ENCODE data around the gene MKX. TPM values are rescaled to one million over a fixed set of nuclear protein-coding genes. Genes with fewer than 3 reads are reported as not detected.

The MKX gene
- total and polyA plus RNA-seq, 7 donors: 0.01 to 0.24 (median 0.07) TPM; not detected in 1

GRCh38 chr10:27743012-27743876, 2.4 kb downstream of the MKX start:
- H3K4me3 ChIP-seq: peak overlapping the region; percentile 75
- H3K27me3 ChIP-seq (ENCODE audit: insufficient read depth in 3 of 3, low read length in 2 of 3): peaks cover 0 to 67% (median 34%) of the 10 kb centered on the region in 3 donors
- H3K4me1 ChIP-seq: peaks cover 22% of the 10 kb centered on the region
- H3K27ac ChIP-seq: peak overlapping the region; percentile 37
- TF ChIP-seq CTCF (IDR thresholded peaks at IDR 0.05): no peak
- no peaks in the 10 kb centered on the region for H3K9me3 ChIP-seq
- ATAC-seq (peak; percentile 16 to 51 (median 24)), DNase-seq (peak; percentile 30 to 66)
- H3K36me3 ChIP-seq (ENCODE audit: insufficient read depth in 1 of 2, low read depth in 1 of 2): no peaks in the 10 kb centered on the region
- intact Hi-C loops (cut with DNase I): loop anchor here (5.0 to 10.0 kb wide), 3 partner anchors 429 to 642 kb away; no protein-coding TSS in a partner anchor
- WGBS, 3 donors: 0 to 2% (median 1%) methylated on average over 69 to 75 of the region's 75 CpGs

- peak overlapping the region; percentile 75 for H3K4me3 ChIP-seq
- H3K27me3 ChIP-seq (ENCODE audit: insufficient read depth in 3 of 3, low read length in 2 of 3): peaks cover 0 to 59% (median 34%) of the 10 kb centered on the region in 3 donors
- WGBS, 3 donors: 1% methylated on average over 65 to 75 of the region's 75 CpGs
- no peaks in the 10 kb centered on the region for H3K36me3 ChIP-seq (ENCODE audit: insufficient read depth in 1 of 2, low read depth in 1 of 2)
- TF ChIP-seq CTCF (IDR thresholded peaks at IDR 0.05): peak; percentile 77
- peak; percentile 85 to 86 for DNase-seq
- ATAC-seq: peak; percentile 87 to 92 (median 90)
- H3K9me3 ChIP-seq: no peaks in the 10 kb centered on the region
- intact Hi-C loops (cut with DNase I): loop anchor here (1.0 to 10.0 kb wide), 4 partner anchors 430 to 642 kb away; no protein-coding TSS in a partner anchor
- H3K4me1 ChIP-seq: peaks cover 22% of the 10 kb centered on the region
- peak overlapping the region; percentile 37 for H3K27ac ChIP-seq
These were observed 3.2 kb downstream of the MKX start for GRCh38 chr10:27742195-27743011.

- no peaks in the 10 kb centered on the region for H3K9me3 ChIP-seq
- no peak for ATAC-seq
- peak; percentile 18 to 44 for DNase-seq
- TF ChIP-seq CTCF (IDR thresholded peaks at IDR 0.05): no peak
- H3K27me3 ChIP-seq (ENCODE audit: insufficient read depth in 3 of 3, low read length in 2 of 3): peaks cover 0 to 51% (median 34%) of the 10 kb centered on the region in 3 donors
- intact Hi-C loops (cut with DNase I): loop anchor here (1.0 to 10.0 kb wide), 4 partner anchors 431 to 643 kb away; no protein-coding TSS in a partner anchor
- H3K4me1 ChIP-seq: peaks cover 20% of the 10 kb centered on the region
- peak overlapping the region; percentile 75 for H3K4me3 ChIP-seq
- WGBS, 3 donors: 54 to 63% (median 62%) methylated on average over 54 to 55 of the region's 55 CpGs
- H3K27ac ChIP-seq: no peak overlapping the region
- H3K36me3 ChIP-seq (ENCODE audit: insufficient read depth in 1 of 2, low read depth in 1 of 2): no peaks in the 10 kb centered on the region
These were observed 4.2 kb downstream of the MKX start for GRCh38 chr10:27741173-27742091.

GRCh38 chr10:27736396-27736795, 9.2 kb downstream of the MKX start:
- H3K27me3 ChIP-seq (ENCODE audit: insufficient read depth in 3 of 3, low read length in 2 of 3): peaks cover 0 to 2% (median 2%) of the 10 kb centered on the region in 3 donors
- 86 to 87% (median 86%) methylated on average over 1 of the region's 1 CpG for WGBS, 3 donors
- no peak overlapping the region for H3K27ac ChIP-seq
- ATAC-seq (no peak), DNase-seq (no peak)
- H3K4me3 ChIP-seq: no peak overlapping the region
- no peaks in the 10 kb centered on the region for H3K36me3 ChIP-seq (ENCODE audit: insufficient read depth in 1 of 2, low read depth in 1 of 2)
- no peaks in the 10 kb centered on the region for H3K9me3 ChIP-seq
- intact Hi-C loops (cut with DNase I): no loop called here
- H3K4me1 ChIP-seq: no peaks in the 10 kb centered on the region
- TF ChIP-seq CTCF (IDR thresholded peaks at IDR 0.05): no peak
